ENCODE results near the gene GPD1. TPM values are rescaled to one million over a fixed set of nuclear protein-coding genes. Genes with fewer than 3 reads are reported as not detected.

GPD1 gene
- total RNA-seq, 4 donors from 2014 or later, result 9.2 to 22.1 (median 11.3) TPM; not detected in 1

- 4 to 13% methylated on average over 11 to 26 of the region's 26 CpGs for WGBS, 2 donors (ENCODE audit: low coverage in 1 of 2)
- Histone ChIP-seq H3K36me3 (no peaks in the 10 kb centered on the region), H3K4me3 (peak overlapping the region; percentile 67 to 93 (median 80)), H3K4me1 (peaks cover 38 to 54% (median 40%) of the 10 kb centered on the region in 4 donors), H3K27me3 (no peaks in the 10 kb centered on the region), H3K27ac (peak overlapping the region; percentile 95 to 100 (median 98)), H3K9me3 (no peaks in the 10 kb centered on the region)
- intact Hi-C loops (cut with DNase I; ENCODE audit: low total_unique reads), result no loop called here
- DNase-seq, result no peak
- TF ChIP-seq POLR2A (IDR thresholded peaks at IDR 0.05) (no peak), POLR2AphosphoS5 (IDR thresholded peaks at IDR 0.05) (no peak), CTCF (IDR thresholded peaks at IDR 0.05) (no peak), EP300 (IDR thresholded peaks at IDR 0.05; ENCODE audit: low read depth) (no peak)
- in situ Hi-C loops (cut with MboI; ENCODE audit: low pct_ligation_motif_present in 1 of 4, low pct_unique_long_range_greater_than_20kb in 1 of 4, low sequenced_read_pairs in 3 of 4), result loop anchor here in 1 of 4 donors (10.0 kb wide), 1 partner anchor 52 kb away; the partner anchor contains the start of gene CERS5
Measured at GRCh38 chr12:50112456-50113218, 8.8 kb downstream of the GPD1 start.

GRCh38 chr12:50117057-50117622 lies 13.3 kb downstream of the GPD1 start:
- no peak for DNase-seq
- Histone ChIP-seq H3K4me1 (peaks cover 21 to 58% (median 27%) of the 10 kb centered on the region in 4 donors), H3K9me3 (no peaks in the 10 kb centered on the region), H3K36me3 (peaks cover 0 to 18% (median 7%) of the 10 kb centered on the region in 4 donors), H3K27me3 (no peaks in the 10 kb centered on the region), H3K27ac (peak overlapping the region in 2 of 4 donors; percentile 6 to 8), H3K4me3 (no peak overlapping the region)
- in situ Hi-C loops (cut with MboI; ENCODE audit: low pct_ligation_motif_present in 1 of 4, low pct_unique_long_range_greater_than_20kb in 1 of 4, low sequenced_read_pairs in 3 of 4) (loop anchor here in 1 of 4 donors (10.0 kb wide), 1 partner anchor 48 kb away; the partner anchor contains the start of gene CERS5), intact Hi-C loops (cut with DNase I; ENCODE audit: low total_unique reads) (no loop called here)
- WGBS, 2 donors (ENCODE audit: low coverage in 1 of 2), result 83 to 93% methylated on average over 3 to 6 of the region's 6 CpGs
- TF ChIP-seq CTCF (IDR thresholded peaks at IDR 0.05), result no peak
- TF ChIP-seq POLR2A (IDR thresholded peaks at IDR 0.05), result no peak
- TF ChIP-seq POLR2AphosphoS5 (IDR thresholded peaks at IDR 0.05), result no peak
- no peak for TF ChIP-seq EP300 (IDR thresholded peaks at IDR 0.05; ENCODE audit: low read depth)

DNA sequence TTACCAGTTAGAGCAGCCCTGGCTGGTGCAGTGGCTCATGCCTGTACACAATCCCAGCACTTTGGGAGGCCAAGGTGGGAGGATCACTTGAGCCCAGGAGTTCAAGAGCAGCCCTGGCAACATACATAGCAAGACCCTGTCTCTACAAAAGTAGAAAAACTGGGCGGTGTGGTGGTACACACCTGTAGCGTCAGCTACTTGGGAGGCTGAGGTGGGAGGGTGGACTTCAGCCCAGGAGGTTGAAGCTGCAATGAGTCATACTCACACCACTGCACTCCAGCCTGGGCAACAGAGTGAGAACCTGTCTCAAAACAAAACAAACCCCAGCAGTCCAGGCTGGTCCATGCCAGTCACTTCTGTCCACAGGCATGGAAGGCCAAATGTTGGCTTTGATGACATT lies 15.6 kb downstream of the GPD1 start:
- 94% methylated on average over 2 of the region's 2 CpGs; no CpG with 5 or more reads in 1 of the 2 donors for WGBS, 2 donors (ENCODE audit: low coverage in 1 of 2)
- in situ Hi-C loops (cut with MboI; ENCODE audit: low pct_ligation_motif_present in 1 of 4, low pct_unique_long_range_greater_than_20kb in 1 of 4, low sequenced_read_pairs in 3 of 4) (loop anchor here in 1 of 4 donors (10.0 kb wide), 1 partner anchor 45 kb away; the partner anchor contains the start of gene CERS5), intact Hi-C loops (cut with DNase I; ENCODE audit: low total_unique reads) (no loop called here)
- Histone ChIP-seq H3K9me3 (no peaks in the 10 kb centered on the region), H3K4me3 (no peak overlapping the region), H3K27me3 (no peaks in the 10 kb centered on the region), H3K36me3 (peaks cover 0 to 25% (median 7%) of the 10 kb centered on the region in 4 donors), H3K4me1 (peaks cover 7 to 50% (median 15%) of the 10 kb centered on the region in 4 donors), H3K27ac (no peak overlapping the region)
- no peak for TF ChIP-seq CTCF (IDR thresholded peaks at IDR 0.05)
- no peak for TF ChIP-seq EP300 (IDR thresholded peaks at IDR 0.05; ENCODE audit: low read depth)
- TF ChIP-seq POLR2AphosphoS5 (IDR thresholded peaks at IDR 0.05), result no peak
- no peak for TF ChIP-seq POLR2A (IDR thresholded peaks at IDR 0.05)
- no peak for DNase-seq

GRCh38 chr12:50120521-50120920 lies 16.7 kb downstream of the GPD1 start:
- DNase-seq, result no peak
- Histone ChIP-seq H3K27me3 (no peaks in the 10 kb centered on the region), H3K4me3 (no peak overlapping the region), H3K27ac (no peak overlapping the region), H3K36me3 (peaks cover 0 to 25% (median 7%) of the 10 kb centered on the region in 4 donors), H3K9me3 (no peaks in the 10 kb centered on the region), H3K4me1 (peaks cover 6 to 48% (median 14%) of the 10 kb centered on the region in 4 donors)
- TF ChIP-seq POLR2AphosphoS5 (IDR thresholded peaks at IDR 0.05) (no peak), POLR2A (IDR thresholded peaks at IDR 0.05) (no peak), EP300 (IDR thresholded peaks at IDR 0.05; ENCODE audit: low read depth) (no peak), CTCF (IDR thresholded peaks at IDR 0.05) (no peak)
- in situ Hi-C loops (cut with MboI; ENCODE audit: low pct_ligation_motif_present in 1 of 4, low pct_unique_long_range_greater_than_20kb in 1 of 4, low sequenced_read_pairs in 3 of 4) (no loop called here), intact Hi-C loops (cut with DNase I; ENCODE audit: low total_unique reads) (no loop called here)
- 87 to 93% methylated on average over 2 to 3 of the region's 3 CpGs for WGBS, 2 donors (ENCODE audit: low coverage in 1 of 2)

All from transverse colon (tissue), 4 donors.